Aortic smooth muscle cell (primary cell): ENCODE measurements around the gene OR51M1. TPM values are rescaled to one million over a fixed set of nuclear protein-coding genes. Genes with fewer than 3 reads are reported as not detected.

Experiments
- total RNA-seq: library from RNA; depleted of rRNA; stranded (reverse); fragments of >200 nt; gene quantifications from 2 replicates; pipeline ENCODE4 v1.2.3, GENCODE V29; 2014

The OR51M1 gene
- total RNA-seq: not detected in 2 replicates

GRCh38 chr11:5383576-5383975 is at the start of gene OR51M1:
TSS of gene OR51M1 (plus strand) at chr11:5383812. CDS start at chr11:5389399, 5,587 bp downstream.

GRCh38 chr11:5343474-5344335 is 39.9 kb upstream of the OR51M1 start, which contains the start of gene OR51B5:
TSS of gene OR51B5 (minus strand) at chr11:5343524. CDS start at chr11:5343524, 0 bp downstream.

GRCh38 chr11:5351208-5351607 is 32.4 kb upstream of the OR51M1 start, which contains the start of gene OR51B6:
TSS of gene OR51B6 (plus strand) at chr11:5351508. CDS start at chr11:5351508, 0 bp downstream.

GRCh38 chr11:5421811-5422210 is 38.2 kb downstream of the OR51M1 start, which contains the start of gene OR51Q1:
TSS of gene OR51Q1 (plus strand) at chr11:5422111. CDS start at chr11:5422201, 90 bp downstream.

GRCh38 chr11:5441414-5441813 is 57.8 kb downstream of the OR51M1 start, which contains the start of gene OR51I1:
TSS of gene OR51I1 (minus strand) at chr11:5441514. CDS start at chr11:5441514, 0 bp downstream.

Other genes with a start within 250 kb of the OR51M1 start
- not detected in 2 replicates for gene OR52A5, start 245.5 kb upstream of the OR51M1 start, total RNA-seq
- gene OR52A1, start 229.1 kb upstream of the OR51M1 start, total RNA-seq: not detected in 2 replicates
- not detected in 2 replicates for gene OR51V1, start 183.1 kb upstream of the OR51M1 start, total RNA-seq
- not detected in 2 replicates for gene HBB, start 156.7 kb upstream of the OR51M1 start, total RNA-seq
- gene HBD, start 149.3 kb upstream of the OR51M1 start, total RNA-seq: not detected in 2 replicates
- gene HBG1, start 134.0 kb upstream of the OR51M1 start, total RNA-seq: 0.25 TPM in 1 of 2 replicates, not detected in the other
- gene HBG2, start 129.0 kb upstream of the OR51M1 start, total RNA-seq: 0.19 TPM in 1 of 2 replicates, not detected in the other
- gene HBE1, start 113.9 kb upstream of the OR51M1 start, total RNA-seq: not detected in 2 replicates
- not detected in 2 replicates for gene OR51B4, start 81.9 kb upstream of the OR51M1 start, total RNA-seq
- 0.12 TPM in 1 of 2 replicates, not detected in the other for gene OR51B2, start 59.5 kb upstream of the OR51M1 start, total RNA-seq
- gene OR51B5, start 40.3 kb upstream of the OR51M1 start, total RNA-seq: 0.19 and 0.40 TPM in 2 replicates
- not detected in 2 replicates for gene OR51B6, start 32.3 kb upstream of the OR51M1 start, total RNA-seq
- not detected in 2 replicates for gene OR51Q1, start 38.3 kb downstream of the OR51M1 start, total RNA-seq
- gene OR51I1, start 57.7 kb downstream of the OR51M1 start, total RNA-seq: 0.06 TPM in 1 of 2 replicates, not detected in the other
- gene OR51I2, start 65.5 kb downstream of the OR51M1 start, total RNA-seq: not detected in 2 replicates
- not detected in 2 replicates for gene OR52D1, start 104.9 kb downstream of the OR51M1 start, total RNA-seq
- gene UBQLN3, start 126.1 kb downstream of the OR51M1 start, total RNA-seq: 0.06 and 0.13 TPM in 2 replicates
- gene UBQLNL, start 132.9 kb downstream of the OR51M1 start, total RNA-seq: 0.12 and 0.13 TPM in 2 replicates
- gene OR52H1, start 164.7 kb downstream of the OR51M1 start, total RNA-seq: 0.66 and 0.87 TPM in 2 replicates
- gene OR52B6, start 197.1 kb downstream of the OR51M1 start, total RNA-seq: not detected in 2 replicates
- gene TRIM6, start 212.8 kb downstream of the OR51M1 start, total RNA-seq: 2.9 and 3.9 TPM in 2 replicates
- 16.4 and 21.3 TPM in 2 replicates for gene TRIM34, start 241.2 kb downstream of the OR51M1 start, total RNA-seq